GM12878 (cell line): ENCODE measurements around the gene HTR7. TPM values are rescaled to one million over a fixed set of nuclear protein-coding genes. Genes with fewer than 3 reads are reported as not detected.

Experiments
- BCL11A ChIP-seq: IDR thresholded peaks from 2 replicates; pipeline ENCODE4 v1.6.1; 2011; ENCODE audit warnings: low read depth, low read length
- CEBPB ChIP-seq, 2 experiments: fragments of 150-350 bp in 1 of 2; IDR thresholded peaks; 2 replicates each; pipeline ENCODE4 v1.6.1; 2012 to 2014; ENCODE audit warnings: low read depth in 2 of 2, low read length in 2 of 2, borderline replicate concordance in 1 of 2, inconsistent platforms in 1 of 2
- CREM ChIP-seq: IDR thresholded peaks from 2 replicates; pipeline ENCODE4 v1.6.1; 2014; ENCODE audit warnings: antibody characterized with exemption, low read depth
- EGR1 ChIP-seq, 2 experiments: IDR thresholded peaks; 1 replicate in 1 of 2; 2 replicates in 1 of 2; pipeline ENCODE4 v1.6.1; 2011 to 2012; ENCODE audit warnings: low read depth in 2 of 2, low read length in 2 of 2, borderline replicate concordance in 1 of 2, mild to moderate bottlenecking in 1 of 2, moderate library complexity in 1 of 2
- EZH2 ChIP-seq: IDR thresholded peaks from 2 replicates; pipeline ENCODE4 v1.6.1; 2012; ENCODE audit warnings: low read depth, mild to moderate bottlenecking, control low read depth, inconsistent platforms, low read length, borderline replicate concordance; ENCODE audit not compliant: control insufficient read depth
- IRF4 ChIP-seq: IDR thresholded peaks from 2 replicates; pipeline ENCODE4 v1.6.1; 2011; ENCODE audit warnings: low read depth, low read length
- PAX5 ChIP-seq: IDR thresholded peaks from 2 replicates; pipeline ENCODE4 v1.6.1; 2011; ENCODE audit warnings: low read depth, low read length, borderline replicate concordance
- PAX8 ChIP-seq: fragments of 450-650 bp; IDR thresholded peaks from 2 replicates; pipeline ENCODE4 v1.6.1; 2017; ENCODE audit warnings: mild to moderate bottlenecking, moderate library complexity
- POLR2AphosphoS2 ChIP-seq: IDR thresholded peaks from 2 replicates; pipeline ENCODE4 v1.6.1; 2011; ENCODE audit warnings: low read depth, mild to moderate bottlenecking, low read length, improper control_type of control experiment, moderate library complexity
- POLR2AphosphoS5 ChIP-seq: IDR thresholded peaks from 2 replicates; pipeline ENCODE4 v1.6.1; 2011; ENCODE audit warnings: mild to moderate bottlenecking, low read length, inconsistent platforms
- RAD51 ChIP-seq: fragments of 450-650 bp; IDR thresholded peaks from 2 replicates; pipeline ENCODE4 v1.6.1; 2016; ENCODE audit warnings: moderate library complexity, mild to moderate bottlenecking, inconsistent platforms
- STAT3 ChIP-seq: IDR thresholded peaks from 2 replicates; pipeline ENCODE4 v1.6.1; 2011; ENCODE audit warnings: low read depth, low read length, improper control_type of control experiment
- polyA plus RNA-seq, 11 experiments: library from polyadenylated mRNA; depleted of rRNA in 4 of 11; unstranded in 6 of 11; stranded (reverse) in 5 of 11; fragments of >200 nt; fragmentation: Nextera tagmentation in 4 of 11; fragmentation: Illumina TruSeq in 1 of 11; extraction: Ambion mirVana in 4 of 11; extraction: Trizol in 1 of 11; gene quantifications; 1 replicate in 1 of 11; 2 replicates in 10 of 11; pipeline versions ENCODE4 v1.2.1 to v1.2.3, GENCODE V29; 2011 to 2016; ENCODE audit warnings: inconsistent platforms in 2 of 11, missing spikeins in 2 of 11, low read depth in 1 of 11
- total RNA-seq, 4 experiments: library from RNA; depleted of rRNA in 3 of 4; stranded (reverse); fragments of >200 nt in 3 of 4; fragmentation: Illumina TruSeq in 1 of 4; extraction: Trizol in 1 of 4; gene quantifications; 2 replicates each; pipeline versions ENCODE4 v1.2.1 to v1.2.3, GENCODE V29; 2013 to 2021
- TF ChIP-seq, protein P1 (sequence below): IDR thresholded peaks from 2 replicates; pipeline ENCODE4 v1.6.1; 2011; ENCODE audit warnings: low read depth, low read length, improper control_type of control experiment, borderline replicate concordance
- TF ChIP-seq, protein P2 (sequence below): fragments of 450-650 bp; IDR thresholded peaks from 2 replicates; pipeline ENCODE4 v1.6.1; 2017; ENCODE audit warnings: borderline replicate concordance
- TF ChIP-seq, protein P3 (sequence below): fragments of 450-650 bp; formaldehyde crosslinking; IDR thresholded peaks from 2 replicates; pipeline ENCODE4 v1.4.0; 2022; ENCODE audit warnings: mild to moderate bottlenecking, moderate library complexity
- TF ChIP-seq, protein P4 (sequence below): IDR thresholded peaks from 2 replicates; pipeline ENCODE4 v1.6.1; 2011; ENCODE audit warnings: borderline replicate concordance, low read depth, mild to moderate bottlenecking, moderate library complexity, low read length; ENCODE audit not compliant: insufficient read depth, poor library complexity, severe bottlenecking
- TF ChIP-seq, protein P5 (sequence below): fragments of 450-650 bp; formaldehyde crosslinking; IDR thresholded peaks from 2 replicates; pipeline ENCODE4 v1.4.0; 2020; ENCODE audit warnings: mild to moderate bottlenecking, moderate library complexity

The HTR7 gene
- total and polyA plus RNA-seq, 10 of the 15 experiments (the other 5 are each of a cell fraction or from before 2014, with no cell fraction given): 0.01 to 1.3 (median 0.06) TPM; not detected in 4

DNA sequence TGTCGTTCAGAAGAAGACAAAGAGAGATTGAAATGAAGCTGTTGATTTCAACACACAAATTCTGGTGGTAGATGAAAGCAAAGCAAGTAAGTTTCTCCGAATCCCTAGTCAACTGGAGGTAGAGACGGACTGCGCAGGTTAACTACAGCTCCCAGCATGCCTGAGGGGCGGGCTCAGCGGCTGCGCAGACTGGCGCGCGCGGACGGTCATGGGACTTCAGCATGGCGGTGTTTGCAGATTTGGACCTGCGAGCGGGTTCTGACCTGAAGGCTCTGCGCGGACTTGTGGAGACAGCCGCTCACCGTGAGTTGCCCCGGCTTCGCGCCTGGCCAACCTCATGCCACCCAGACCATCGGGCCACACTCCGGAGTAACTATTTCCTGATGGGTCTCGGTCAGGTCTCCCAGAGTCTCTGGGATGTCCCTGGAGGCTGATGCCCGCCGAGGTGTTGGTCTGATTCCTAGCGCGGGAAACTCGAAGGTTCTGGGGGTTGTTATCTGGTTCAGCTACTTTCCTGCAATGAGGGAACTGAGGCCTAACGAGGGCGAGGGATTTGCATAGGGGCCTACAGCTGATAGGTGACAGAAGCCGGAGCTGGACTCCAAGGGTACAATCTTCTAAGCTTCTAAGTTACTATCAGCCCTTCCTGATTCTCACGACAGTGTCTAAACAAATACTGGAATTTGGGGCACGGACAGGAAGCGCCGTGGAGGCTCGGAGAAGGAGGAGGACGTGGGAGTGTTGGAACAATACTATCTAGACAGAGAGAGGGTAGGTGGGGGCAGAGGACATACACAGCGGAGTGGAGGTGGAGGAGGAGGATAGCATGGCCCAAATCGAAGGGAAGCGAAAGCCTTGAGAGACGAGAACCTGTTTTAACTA, 14.2 kb upstream of the HTR7 start, which contains the start of gene RPP30 (continued):
- peak; percentile 63; the same call in 1 of the 2 replicates for TF ChIP-seq POLR2AphosphoS2
- peak; percentile 69; the same call in 1 of the 2 replicates for TF ChIP-seq POLR2AphosphoS5
- no peak for TF ChIP-seq BCL11A
- TF ChIP-seq, protein P1, sequence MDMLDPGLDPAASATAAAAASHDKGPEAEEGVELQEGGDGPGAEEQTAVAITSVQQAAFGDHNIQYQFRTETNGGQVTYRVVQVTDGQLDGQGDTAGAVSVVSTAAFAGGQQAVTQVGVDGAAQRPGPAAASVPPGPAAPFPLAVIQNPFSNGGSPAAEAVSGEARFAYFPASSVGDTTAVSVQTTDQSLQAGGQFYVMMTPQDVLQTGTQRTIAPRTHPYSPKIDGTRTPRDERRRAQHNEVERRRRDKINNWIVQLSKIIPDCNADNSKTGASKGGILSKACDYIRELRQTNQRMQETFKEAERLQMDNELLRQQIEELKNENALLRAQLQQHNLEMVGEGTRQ: no peak
- TF ChIP-seq, protein P2, sequence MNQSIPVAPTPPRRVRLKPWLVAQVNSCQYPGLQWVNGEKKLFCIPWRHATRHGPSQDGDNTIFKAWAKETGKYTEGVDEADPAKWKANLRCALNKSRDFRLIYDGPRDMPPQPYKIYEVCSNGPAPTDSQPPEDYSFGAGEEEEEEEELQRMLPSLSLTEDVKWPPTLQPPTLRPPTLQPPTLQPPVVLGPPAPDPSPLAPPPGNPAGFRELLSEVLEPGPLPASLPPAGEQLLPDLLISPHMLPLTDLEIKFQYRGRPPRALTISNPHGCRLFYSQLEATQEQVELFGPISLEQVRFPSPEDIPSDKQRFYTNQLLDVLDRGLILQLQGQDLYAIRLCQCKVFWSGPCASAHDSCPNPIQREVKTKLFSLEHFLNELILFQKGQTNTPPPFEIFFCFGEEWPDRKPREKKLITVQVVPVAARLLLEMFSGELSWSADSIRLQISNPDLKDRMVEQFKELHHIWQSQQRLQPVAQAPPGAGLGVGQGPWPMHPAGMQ: no peak
- TF ChIP-seq, protein P3, sequence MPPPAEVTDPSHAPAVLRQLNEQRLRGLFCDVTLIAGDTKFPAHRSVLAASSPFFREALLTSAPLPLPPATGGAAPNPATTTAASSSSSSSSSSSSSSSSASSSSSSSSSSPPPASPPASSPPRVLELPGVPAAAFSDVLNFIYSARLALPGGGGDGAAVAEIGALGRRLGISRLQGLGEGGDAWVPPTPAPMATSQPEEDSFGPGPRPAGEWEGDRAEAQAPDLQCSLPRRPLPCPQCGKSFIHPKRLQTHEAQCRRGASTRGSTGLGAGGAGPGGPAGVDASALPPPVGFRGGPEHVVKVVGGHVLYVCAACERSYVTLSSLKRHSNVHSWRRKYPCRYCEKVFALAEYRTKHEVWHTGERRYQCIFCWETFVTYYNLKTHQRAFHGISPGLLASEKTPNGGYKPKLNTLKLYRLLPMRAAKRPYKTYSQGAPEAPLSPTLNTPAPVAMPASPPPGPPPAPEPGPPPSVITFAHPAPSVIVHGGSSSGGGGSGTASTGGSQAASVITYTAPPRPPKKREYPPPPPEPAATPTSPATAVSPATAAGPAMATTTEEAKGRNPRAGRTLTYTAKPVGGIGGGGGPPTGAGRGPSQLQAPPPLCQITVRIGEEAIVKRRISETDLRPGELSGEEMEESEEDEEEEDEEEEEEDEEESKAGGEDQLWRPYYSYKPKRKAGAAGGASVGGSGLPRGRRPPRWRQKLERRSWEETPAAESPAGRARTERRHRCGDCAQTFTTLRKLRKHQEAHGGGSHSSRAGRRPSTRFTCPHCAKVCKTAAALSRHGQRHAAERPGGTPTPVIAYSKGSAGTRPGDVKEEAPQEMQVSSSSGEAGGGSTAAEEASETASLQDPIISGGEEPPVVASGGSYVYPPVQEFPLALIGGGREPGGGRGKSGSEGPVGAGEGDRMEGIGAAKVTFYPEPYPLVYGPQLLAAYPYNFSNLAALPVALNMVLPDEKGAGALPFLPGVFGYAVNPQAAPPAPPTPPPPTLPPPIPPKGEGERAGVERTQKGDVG (CRISPR knock-in tag): no peak
- no peak for TF ChIP-seq PAX5
- TF ChIP-seq PAX8: no peak
- no peak for TF ChIP-seq IRF4
- no peak for TF ChIP-seq CEBPB (IDR thresholded peaks at IDR 0.05; ENCODE audit: borderline replicate concordance in 1 of 2, low read depth in 2 of 2, low read length in 2 of 2)
- no peak for TF ChIP-seq EGR1 (IDR thresholded peaks at IDR 0.05; ENCODE audit: borderline replicate concordance in 1 of 2, low read depth in 2 of 2, low read length in 2 of 2)
- no peak for TF ChIP-seq RAD51
- peak; percentile 48; the same call in 1 of the 2 replicates for TF ChIP-seq CREM
- TF ChIP-seq STAT3: no peak
- TF ChIP-seq, protein P4, sequence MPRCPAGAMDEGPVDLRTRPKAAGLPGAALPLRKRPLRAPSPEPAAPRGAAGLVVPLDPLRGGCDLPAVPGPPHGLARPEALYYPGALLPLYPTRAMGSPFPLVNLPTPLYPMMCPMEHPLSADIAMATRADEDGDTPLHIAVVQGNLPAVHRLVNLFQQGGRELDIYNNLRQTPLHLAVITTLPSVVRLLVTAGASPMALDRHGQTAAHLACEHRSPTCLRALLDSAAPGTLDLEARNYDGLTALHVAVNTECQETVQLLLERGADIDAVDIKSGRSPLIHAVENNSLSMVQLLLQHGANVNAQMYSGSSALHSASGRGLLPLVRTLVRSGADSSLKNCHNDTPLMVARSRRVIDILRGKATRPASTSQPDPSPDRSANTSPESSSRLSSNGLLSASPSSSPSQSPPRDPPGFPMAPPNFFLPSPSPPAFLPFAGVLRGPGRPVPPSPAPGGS: no peak
- TF ChIP-seq, protein P5, sequence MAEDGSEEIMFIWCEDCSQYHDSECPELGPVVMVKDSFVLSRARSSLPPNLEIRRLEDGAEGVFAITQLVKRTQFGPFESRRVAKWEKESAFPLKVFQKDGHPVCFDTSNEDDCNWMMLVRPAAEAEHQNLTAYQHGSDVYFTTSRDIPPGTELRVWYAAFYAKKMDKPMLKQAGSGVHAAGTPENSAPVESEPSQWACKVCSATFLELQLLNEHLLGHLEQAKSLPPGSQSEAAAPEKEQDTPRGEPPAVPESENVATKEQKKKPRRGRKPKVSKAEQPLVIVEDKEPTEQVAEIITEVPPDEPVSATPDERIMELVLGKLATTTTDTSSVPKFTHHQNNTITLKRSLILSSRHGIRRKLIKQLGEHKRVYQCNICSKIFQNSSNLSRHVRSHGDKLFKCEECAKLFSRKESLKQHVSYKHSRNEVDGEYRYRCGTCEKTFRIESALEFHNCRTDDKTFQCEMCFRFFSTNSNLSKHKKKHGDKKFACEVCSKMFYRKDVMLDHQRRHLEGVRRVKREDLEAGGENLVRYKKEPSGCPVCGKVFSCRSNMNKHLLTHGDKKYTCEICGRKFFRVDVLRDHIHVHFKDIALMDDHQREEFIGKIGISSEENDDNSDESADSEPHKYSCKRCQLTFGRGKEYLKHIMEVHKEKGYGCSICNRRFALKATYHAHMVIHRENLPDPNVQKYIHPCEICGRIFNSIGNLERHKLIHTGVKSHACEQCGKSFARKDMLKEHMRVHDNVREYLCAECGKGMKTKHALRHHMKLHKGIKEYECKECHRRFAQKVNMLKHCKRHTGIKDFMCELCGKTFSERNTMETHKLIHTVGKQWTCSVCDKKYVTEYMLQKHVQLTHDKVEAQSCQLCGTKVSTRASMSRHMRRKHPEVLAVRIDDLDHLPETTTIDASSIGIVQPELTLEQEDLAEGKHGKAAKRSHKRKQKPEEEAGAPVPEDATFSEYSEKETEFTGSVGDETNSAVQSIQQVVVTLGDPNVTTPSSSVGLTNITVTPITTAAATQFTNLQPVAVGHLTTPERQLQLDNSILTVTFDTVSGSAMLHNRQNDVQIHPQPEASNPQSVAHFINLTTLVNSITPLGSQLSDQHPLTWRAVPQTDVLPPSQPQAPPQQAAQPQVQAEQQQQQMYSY: no peak
- no peak for TF ChIP-seq EZH2
